Left lung (tissue), 10 donors: Measurements from ENCODE around the gene UPB1. TPM values are rescaled to one million over a fixed set of nuclear protein-coding genes. Genes with fewer than 3 reads are reported as not detected.

Experiments
- ATAC-seq: fragments of 200-7000 bp; cut with Tn5 transposase; one replicate; pipeline ENCODE4 v1.9.1; 2020; ENCODE audit warnings: moderate library complexity
- DNase-seq, 4 donors: peaks; one replicate each; pipeline ENCODE4 v3.0.0-alpha.2; 2013 to 2020
- H3K27ac ChIP-seq, 2 donors: fragments of 200-600 bp; sonication (generic) in 1 of 2; one replicate each; pipeline versions ENCODE4 v1.5.0 to v1.8.0; 2020 to 2021
- H3K27me3 ChIP-seq, 2 donors: fragments of 200-600 bp; sonication (generic) in 1 of 2; one replicate each; pipeline versions ENCODE4 v1.5.0 to v1.8.0; 2020 to 2021
- H3K36me3 ChIP-seq, 2 donors: fragments of 200-600 bp; sonication (generic) in 1 of 2; one replicate each; pipeline versions ENCODE4 v1.5.0 to v1.8.0; 2020 to 2021
- H3K4me1 ChIP-seq, 2 donors: fragments of 200-600 bp; one replicate each; pipeline ENCODE4 v1.8.0; 2021
- H3K4me3 ChIP-seq, 2 donors: fragments of 200-600 bp; sonication (generic) in 1 of 2; one replicate each; pipeline versions ENCODE4 v1.5.0 to v1.8.0; 2020 to 2021; ENCODE audit warnings: mild to moderate bottlenecking in 1 of 2
- H3K9me3 ChIP-seq, 2 donors: fragments of 200-600 bp; sonication (generic) in 1 of 2; one replicate each; pipeline versions ENCODE4 v1.5.0 to v1.8.0; 2020 to 2021
- intact Hi-C, 2 donors: fragments of 100-400 bp; cut with DNase I; formaldehyde crosslinking; loops; one replicate each; pipeline versions ENCODE4 v1.11.2 to v1.14.2; 2022
- polyA plus RNA-seq, 6 donors: library from polyadenylated mRNA; unstranded; fragments of 120-200 nt; gene quantifications; one replicate each; pipeline ENCODE4 v1.2.1, GENCODE V29; 2013; ENCODE audit not compliant: insufficient read length in 6 of 6
- total RNA-seq, 2 donors: library from RNA; stranded (reverse); fragmentation: NEBNext Ultra II Directional; extraction: Animal tissue kit (Norgen Biotek cat#: 25700); gene quantifications; one replicate each; pipeline ENCODE4 v1.2.1, GENCODE V29; 2021
- TF ChIP-seq, protein P1 (sequence below), 2 donors: fragments of 200-600 bp; sonication (generic) in 1 of 2; IDR thresholded peaks; one replicate each; pipeline versions ENCODE4 v1.5.0 to v1.8.0; 2021; ENCODE audit warnings: antibody characterized with exemption in 2 of 2
- donor health status: DM: no; HTN: yes; CAD: no.
- donor health status: DM: no; HTN: no; CAD: no.

The UPB1 gene
- total and polyA plus RNA-seq, 8 donors = 0.50 to 2.3 (median 1.8) TPM

DNA sequence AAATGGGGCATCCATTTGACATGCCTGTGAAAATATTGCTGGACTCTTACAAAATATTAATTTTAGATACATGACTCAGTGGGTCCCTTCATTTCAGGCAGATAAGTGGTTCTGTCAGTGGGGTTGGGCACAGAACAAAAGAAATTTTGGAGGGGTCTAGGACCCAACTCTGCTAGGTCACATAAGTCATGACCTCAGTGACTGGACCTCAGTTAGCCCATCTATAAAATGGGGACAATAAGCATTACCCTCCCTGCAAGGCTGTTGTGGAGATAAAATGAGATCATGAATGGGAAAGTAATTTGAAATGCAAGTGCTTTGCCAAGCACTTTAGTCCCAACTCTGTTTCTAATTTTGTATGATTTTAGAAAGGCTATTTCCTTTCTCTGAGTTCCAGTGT lies 44.0 kb upstream of the UPB1 start:
- no peaks in the 10 kb centered on the region for H3K9me3 ChIP-seq
- no peaks in the 10 kb centered on the region for H3K27me3 ChIP-seq
- peaks cover 0 to 33% of the 10 kb centered on the region in 2 donors for H3K4me1 ChIP-seq
- TF ChIP-seq, protein P1, sequence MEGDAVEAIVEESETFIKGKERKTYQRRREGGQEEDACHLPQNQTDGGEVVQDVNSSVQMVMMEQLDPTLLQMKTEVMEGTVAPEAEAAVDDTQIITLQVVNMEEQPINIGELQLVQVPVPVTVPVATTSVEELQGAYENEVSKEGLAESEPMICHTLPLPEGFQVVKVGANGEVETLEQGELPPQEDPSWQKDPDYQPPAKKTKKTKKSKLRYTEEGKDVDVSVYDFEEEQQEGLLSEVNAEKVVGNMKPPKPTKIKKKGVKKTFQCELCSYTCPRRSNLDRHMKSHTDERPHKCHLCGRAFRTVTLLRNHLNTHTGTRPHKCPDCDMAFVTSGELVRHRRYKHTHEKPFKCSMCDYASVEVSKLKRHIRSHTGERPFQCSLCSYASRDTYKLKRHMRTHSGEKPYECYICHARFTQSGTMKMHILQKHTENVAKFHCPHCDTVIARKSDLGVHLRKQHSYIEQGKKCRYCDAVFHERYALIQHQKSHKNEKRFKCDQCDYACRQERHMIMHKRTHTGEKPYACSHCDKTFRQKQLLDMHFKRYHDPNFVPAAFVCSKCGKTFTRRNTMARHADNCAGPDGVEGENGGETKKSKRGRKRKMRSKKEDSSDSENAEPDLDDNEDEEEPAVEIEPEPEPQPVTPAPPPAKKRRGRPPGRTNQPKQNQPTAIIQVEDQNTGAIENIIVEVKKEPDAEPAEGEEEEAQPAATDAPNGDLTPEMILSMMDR (IDR thresholded peaks at IDR 0.05) = no peak
- DNase-seq (no peak), ATAC-seq (no peak)
- intact Hi-C loops = no loop called here
- no peak overlapping the region for H3K4me3 ChIP-seq
- H3K36me3 ChIP-seq = no peaks in the 10 kb centered on the region
- H3K27ac ChIP-seq = peak overlapping the region in 1 of 2 donors; percentile 23

DNA sequence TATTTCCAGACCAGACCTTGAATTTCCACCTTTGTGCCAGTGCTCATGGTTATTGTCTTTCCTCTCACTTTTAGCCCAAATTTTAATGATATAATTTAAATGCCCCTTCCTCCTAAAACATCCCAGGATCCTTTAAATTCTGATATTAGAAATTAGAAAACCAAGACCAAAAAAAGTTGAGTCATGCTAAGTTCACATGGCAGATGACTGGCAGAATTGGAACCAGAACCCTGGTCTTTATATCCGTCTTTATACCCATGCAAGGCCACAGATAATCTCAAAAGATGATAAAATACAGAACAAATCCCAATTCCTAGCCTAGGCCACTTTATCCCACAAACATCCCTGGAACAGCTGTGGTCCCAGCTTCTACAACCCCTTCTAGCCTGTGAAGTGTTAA lies 41.3 kb upstream of the UPB1 start:
- peaks cover 0 to 30% of the 10 kb centered on the region in 2 donors for H3K4me1 ChIP-seq
- no peaks in the 10 kb centered on the region for H3K36me3 ChIP-seq
- no peak overlapping the region for H3K27ac ChIP-seq
- ATAC-seq = no peak
- intact Hi-C loops = no loop called here
- H3K4me3 ChIP-seq = no peak overlapping the region
- no peak for DNase-seq
- no peaks in the 10 kb centered on the region for H3K9me3 ChIP-seq
- H3K27me3 ChIP-seq = no peaks in the 10 kb centered on the region
- TF ChIP-seq, protein P1 (IDR thresholded peaks at IDR 0.05) = no peak

DNA sequence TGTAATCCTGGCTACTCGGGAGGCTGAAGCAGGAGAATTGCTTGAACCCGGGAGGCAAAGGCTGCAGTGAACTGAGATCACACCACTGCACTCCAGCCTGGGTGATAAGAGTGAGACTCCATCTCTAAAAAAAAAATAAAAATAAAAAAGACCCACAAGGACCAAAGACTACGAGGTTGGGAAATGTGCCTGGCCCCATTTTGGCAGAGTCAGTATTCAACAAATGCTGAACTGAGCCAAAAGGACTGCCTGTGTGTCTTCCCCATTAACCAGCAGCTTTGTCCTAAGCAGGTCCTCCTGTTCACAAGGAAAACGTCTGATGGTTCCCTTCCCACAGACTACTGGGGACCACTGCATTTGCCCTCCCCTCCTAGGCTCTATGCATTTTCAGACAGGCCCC lies 40.1 kb upstream of the UPB1 start:
- Histone ChIP-seq H3K4me1 (peaks cover 0 to 20% of the 10 kb centered on the region in 2 donors), H3K9me3 (no peaks in the 10 kb centered on the region), H3K27me3 (no peaks in the 10 kb centered on the region), H3K27ac (no peak overlapping the region), H3K4me3 (no peak overlapping the region), H3K36me3 (no peaks in the 10 kb centered on the region)
- DNase-seq (no peak), ATAC-seq (no peak)
- TF ChIP-seq, protein P1 (IDR thresholded peaks at IDR 0.05) = no peak
- intact Hi-C loops = no loop called here

DNA sequence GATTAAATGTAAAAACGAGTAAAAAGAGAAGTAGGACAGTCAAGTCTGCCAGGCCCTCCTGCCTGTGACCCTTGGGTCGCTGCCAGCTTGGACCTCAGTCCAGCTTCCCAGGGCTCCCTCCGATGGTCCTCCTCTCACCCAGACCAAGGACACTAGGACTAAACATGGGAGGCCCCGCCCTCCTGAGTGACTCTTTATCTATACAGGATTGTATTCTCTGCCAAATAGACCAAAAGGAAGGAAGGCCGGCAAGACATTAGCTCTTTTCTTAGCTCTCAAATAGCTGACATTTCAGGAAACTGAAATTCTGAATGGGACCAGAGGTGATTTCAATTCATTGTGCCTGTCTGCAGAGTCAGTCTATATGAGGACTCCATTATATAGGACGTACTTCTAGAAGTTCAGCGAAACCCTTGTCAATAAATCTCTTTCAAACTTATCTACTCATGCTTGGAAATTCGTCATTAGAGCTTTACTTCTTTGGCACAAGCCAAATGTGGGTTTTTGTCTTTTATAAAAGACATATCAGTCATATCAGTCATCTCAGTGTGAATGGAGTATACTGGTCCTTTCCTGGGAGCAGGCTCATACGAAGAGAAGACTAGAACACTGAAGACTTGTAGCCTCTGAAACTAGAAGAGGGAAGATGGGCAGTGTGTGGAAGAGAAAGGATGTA lies 39.2 kb upstream of the UPB1 start:
- Histone ChIP-seq H3K27ac (no peak overlapping the region), H3K9me3 (no peaks in the 10 kb centered on the region), H3K4me1 (peaks cover 3 to 23% of the 10 kb centered on the region in 2 donors), H3K27me3 (no peaks in the 10 kb centered on the region), H3K36me3 (no peaks in the 10 kb centered on the region), H3K4me3 (no peak overlapping the region)
- ATAC-seq (peak; percentile 23), DNase-seq (peak in 1 of 4 donors; percentile 47)
- intact Hi-C loops = no loop called here
- TF ChIP-seq, protein P1 (IDR thresholded peaks at IDR 0.05) = no peak

DNA sequence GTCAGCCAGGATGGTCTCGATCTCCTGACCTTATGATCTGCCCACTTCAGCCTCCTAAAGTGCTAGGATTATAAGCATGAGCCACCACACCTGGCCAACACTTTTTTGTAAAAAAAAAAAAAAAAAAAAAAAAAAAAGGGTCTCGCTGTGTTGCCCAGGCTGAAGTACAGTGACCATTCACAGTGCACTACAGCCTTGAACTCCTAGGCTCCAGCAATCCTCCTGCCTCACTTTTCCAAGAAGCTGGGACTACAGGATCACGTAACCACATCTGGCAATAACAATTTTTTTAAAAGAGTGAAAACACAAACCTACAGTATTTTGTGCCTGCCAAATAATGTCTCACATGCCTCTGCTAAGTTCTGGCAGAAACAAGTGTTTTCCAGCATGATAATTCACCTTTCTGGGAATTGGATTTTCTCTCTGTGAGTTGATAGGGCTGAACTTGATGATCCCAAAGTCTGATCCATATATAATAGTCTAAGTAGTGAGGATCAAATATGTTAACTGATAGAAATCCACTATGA lies 37.2 kb upstream of the UPB1 start:
- TF ChIP-seq, protein P1 (IDR thresholded peaks at IDR 0.05) = no peak
- Histone ChIP-seq H3K27me3 (no peaks in the 10 kb centered on the region), H3K9me3 (no peaks in the 10 kb centered on the region), H3K27ac (no peak overlapping the region), H3K36me3 (no peaks in the 10 kb centered on the region), H3K4me3 (no peak overlapping the region), H3K4me1 (peaks cover 3 to 24% of the 10 kb centered on the region in 2 donors)
- ATAC-seq = no peak
- intact Hi-C loops = no loop called here
- DNase-seq = no peak
